Neural cell (in vitro differentiated cells): ENCODE measurements around the gene ACOX2.

Experiments
- CTCF ChIP-seq: fragments of 450-650 bp; IDR thresholded peaks from 2 replicates; pipeline ENCODE4 v1.5.1; 2014; ENCODE audit warnings: antibody characterized with exemption, mild to moderate bottlenecking, moderate library complexity; ENCODE audit not compliant: poor library complexity, severe bottlenecking
- EP300 ChIP-seq: fragments of 450-650 bp; conservative IDR thresholded peaks from 2 replicates; pipeline ENCODE4 v1.6.1; 2014; ENCODE audit warnings: antibody characterized with exemption, mild to moderate bottlenecking, moderate library complexity; ENCODE audit not compliant: poor library complexity, severe bottlenecking
- EZH2 ChIP-seq: fragments of 200-600, 300-800 bp; shearing (Covaris generic), sonication (generic); IDR thresholded peaks from 2 replicates; pipeline ENCODE4 v1.6.1; 2014; ENCODE audit warnings: antibody characterized with exemption, low read length, borderline replicate concordance, mild to moderate bottlenecking; ENCODE audit not compliant: insufficient read depth, poor library complexity, severe bottlenecking
- POLR2AphosphoS5 ChIP-seq: IDR thresholded peaks from 2 replicates; pipeline ENCODE4 v1.6.1; 2012

DNA sequence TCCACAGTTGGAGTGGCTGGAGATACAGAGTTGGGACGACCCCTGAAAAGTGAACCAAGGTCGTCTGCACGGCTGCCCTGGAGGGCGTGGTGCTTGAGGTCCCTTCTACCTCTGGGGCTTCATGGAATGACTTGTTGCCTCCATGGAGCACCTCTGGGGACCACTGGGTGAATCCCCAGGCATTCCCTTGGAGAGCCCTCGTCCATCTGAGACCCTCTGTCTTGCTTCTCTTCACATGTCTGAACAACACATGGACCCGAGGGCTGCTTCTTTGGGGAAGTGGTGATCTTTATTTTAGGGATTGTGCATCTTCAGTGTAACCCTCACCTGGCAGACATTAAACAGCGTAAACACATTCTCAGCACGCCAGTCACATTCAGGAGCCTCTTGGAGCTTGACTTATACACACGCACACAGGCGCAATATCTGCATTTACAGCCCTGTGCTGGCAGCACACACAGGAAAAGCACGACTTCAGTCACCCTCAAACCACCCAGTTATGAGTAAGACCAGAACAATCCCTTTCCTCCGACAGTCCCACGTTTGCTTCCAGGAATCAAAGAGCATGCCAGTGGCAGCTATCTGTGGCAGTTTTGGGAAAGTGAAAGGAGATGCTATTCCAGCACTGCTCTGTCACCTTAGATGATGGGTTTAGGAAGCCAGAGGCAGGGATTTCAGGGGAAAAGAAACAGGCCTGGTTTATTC lies 27.6 kb upstream of the ACOX2 start:
- TF ChIP-seq CTCF (no peak), POLR2AphosphoS5 (no peak), EP300 (no peak), EZH2 (no peak)
